ENCODE measurements around the gene PPFIA3.

DNA sequence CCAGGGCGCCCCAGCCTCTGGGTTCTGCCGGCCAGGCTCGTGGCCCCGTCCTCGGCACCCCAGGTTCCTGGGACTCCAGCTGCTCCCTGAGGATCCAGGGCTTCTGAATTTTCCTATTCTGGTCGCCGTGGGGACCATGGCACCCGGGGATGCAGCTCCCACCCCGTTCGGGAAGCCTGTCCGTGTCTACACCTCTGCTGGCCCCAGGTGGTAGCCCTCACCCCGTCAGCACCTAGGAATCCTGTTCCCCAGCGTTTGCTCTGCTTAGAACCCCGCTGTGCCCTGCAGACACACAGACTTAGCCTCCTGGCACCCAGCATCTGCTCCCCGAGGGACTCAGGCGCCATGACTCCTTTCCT is 960 bp downstream of the PPFIA3 start:
- no peak for TF ChIP-seq EZH2 (IDR thresholded peaks at IDR 0.05; ENCODE audit: borderline replicate concordance, low read length)
- TF ChIP-seq, protein P1, sequence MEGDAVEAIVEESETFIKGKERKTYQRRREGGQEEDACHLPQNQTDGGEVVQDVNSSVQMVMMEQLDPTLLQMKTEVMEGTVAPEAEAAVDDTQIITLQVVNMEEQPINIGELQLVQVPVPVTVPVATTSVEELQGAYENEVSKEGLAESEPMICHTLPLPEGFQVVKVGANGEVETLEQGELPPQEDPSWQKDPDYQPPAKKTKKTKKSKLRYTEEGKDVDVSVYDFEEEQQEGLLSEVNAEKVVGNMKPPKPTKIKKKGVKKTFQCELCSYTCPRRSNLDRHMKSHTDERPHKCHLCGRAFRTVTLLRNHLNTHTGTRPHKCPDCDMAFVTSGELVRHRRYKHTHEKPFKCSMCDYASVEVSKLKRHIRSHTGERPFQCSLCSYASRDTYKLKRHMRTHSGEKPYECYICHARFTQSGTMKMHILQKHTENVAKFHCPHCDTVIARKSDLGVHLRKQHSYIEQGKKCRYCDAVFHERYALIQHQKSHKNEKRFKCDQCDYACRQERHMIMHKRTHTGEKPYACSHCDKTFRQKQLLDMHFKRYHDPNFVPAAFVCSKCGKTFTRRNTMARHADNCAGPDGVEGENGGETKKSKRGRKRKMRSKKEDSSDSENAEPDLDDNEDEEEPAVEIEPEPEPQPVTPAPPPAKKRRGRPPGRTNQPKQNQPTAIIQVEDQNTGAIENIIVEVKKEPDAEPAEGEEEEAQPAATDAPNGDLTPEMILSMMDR (IDR thresholded peaks at IDR 0.05; ENCODE audit: low read length), result no peak
